Mucosa of descending colon (tissue), 3 donors: ENCODE data around the gene SZT2. TPM values are rescaled to one million over a fixed set of nuclear protein-coding genes. Genes with fewer than 3 reads are reported as not detected.
A peak's percentile ranks its signal among the peaks of the same experiment; 100 is the strongest.

Experiments
- ATAC-seq: fragments of 200-7000 bp; cut with Tn5 transposase; one replicate; pipeline ENCODE4 v1.9.1; 2020; ENCODE audit warnings: mild to moderate bottlenecking, moderate library complexity
- DNase-seq, 3 donors: peaks; one replicate each; pipeline ENCODE4 v3.0.0-alpha.2; 2020
- H3K36me3 ChIP-seq: fragments of 200-600 bp; one replicate; pipeline ENCODE4 v1.8.0; 2021; ENCODE audit warnings: low read depth, mild to moderate bottlenecking
- H3K4me1 ChIP-seq: fragments of 200-600 bp; one replicate; pipeline ENCODE4 v1.8.0; 2021; ENCODE audit warnings: low read depth, mild to moderate bottlenecking
- H3K4me3 ChIP-seq: fragments of 200-600 bp; one replicate; pipeline ENCODE4 v1.8.0; 2021; ENCODE audit warnings: mild to moderate bottlenecking
- H3K9me3 ChIP-seq: fragments of 200-600 bp; one replicate; pipeline ENCODE4 v1.8.0; 2021; ENCODE audit warnings: mild to moderate bottlenecking
- CTCF ChIP-seq: fragments of 200-600 bp; IDR thresholded peaks from one replicate; pipeline ENCODE4 v1.8.0; 2022; ENCODE audit warnings: antibody characterized with exemption, mild to moderate bottlenecking
- intact Hi-C, 2 donors: fragments of 100-400 bp; cut with DNase I in 1 of 2; cut with micrococcal nuclease in 1 of 2; formaldehyde crosslinking; loops; one replicate each; pipeline versions ENCODE4 v1.11.0 to v1.11.1; 2022; cut with DNase I, micrococcal nuclease
- total RNA-seq, 3 donors: library from RNA; stranded (reverse); fragmentation: NEBNext Ultra II Directional in 2 of 3; extraction: Animal tissue kit (Norgen Biotek cat#: 25700) in 2 of 3; gene quantifications; one replicate each; pipeline versions ENCODE4 v1.2.1 to v1.2.4, GENCODE V29; 2021 to 2023
- donor health status: DM: no; HTN: no; CAD: no; lungs with moderate emphysema.
- donor health status: DM: no; HTN: no; CAD: no.
- donor health status: DM: no; HTN: yes; CAD: no.

The SZT2 gene
- total RNA-seq, 3 donors from 2014 or later: 61.7 to 93.6 (median 75.4) TPM

- DNase-seq (no peak), ATAC-seq (peak; percentile 32)
- Histone ChIP-seq H3K36me3 (no peaks in the 10 kb centered on the region), H3K9me3 (no peaks in the 10 kb centered on the region), H3K4me1 (peaks cover 2% of the 10 kb centered on the region), H3K4me3 (no peak overlapping the region)
- intact Hi-C loops: no loop called here
- no peak for TF ChIP-seq CTCF
These were observed 41.3 kb upstream of the SZT2 start for GRCh38 chr1:43348343-43348808.

DNA sequence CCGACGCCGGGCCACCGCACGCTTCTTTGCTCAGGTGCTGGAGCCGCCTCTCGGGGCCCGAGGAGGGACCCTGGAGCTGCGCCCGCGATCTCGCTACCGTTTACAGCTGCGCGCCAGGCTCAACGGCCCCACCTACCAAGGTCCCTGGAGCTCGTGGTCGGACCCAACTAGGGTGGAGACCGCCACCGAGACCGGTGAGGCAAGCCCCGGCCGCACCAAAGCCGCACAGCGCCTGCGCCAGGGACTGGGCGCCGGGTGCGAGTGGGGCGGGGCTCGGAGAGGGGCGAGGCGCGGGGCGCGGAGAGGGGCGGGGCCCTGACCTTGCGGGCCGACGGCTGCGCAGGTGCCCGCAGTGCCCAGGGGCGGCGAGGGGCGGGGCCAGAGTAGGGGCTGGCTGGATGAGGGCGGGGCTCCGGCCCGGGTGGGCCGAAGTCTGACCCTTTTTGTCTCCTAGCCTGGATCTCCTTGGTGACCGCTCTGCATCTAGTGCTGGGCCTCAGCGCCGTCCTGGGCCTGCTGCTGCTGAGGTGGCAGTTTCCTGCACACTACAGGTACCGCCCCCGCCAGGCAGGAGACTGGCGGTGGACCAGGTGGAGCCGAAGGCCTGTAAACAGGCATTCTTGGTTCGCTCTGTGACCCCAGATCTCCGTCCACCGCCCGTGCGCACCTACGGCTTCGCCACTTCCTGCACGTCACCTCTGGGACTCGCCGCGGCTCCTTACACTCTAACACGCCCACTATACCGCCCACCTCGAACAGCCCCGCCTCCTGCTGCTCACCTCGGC lies 40.7 kb upstream of the SZT2 start:
- H3K36me3 ChIP-seq: no peaks in the 10 kb centered on the region
- intact Hi-C loops: no loop called here

DNA sequence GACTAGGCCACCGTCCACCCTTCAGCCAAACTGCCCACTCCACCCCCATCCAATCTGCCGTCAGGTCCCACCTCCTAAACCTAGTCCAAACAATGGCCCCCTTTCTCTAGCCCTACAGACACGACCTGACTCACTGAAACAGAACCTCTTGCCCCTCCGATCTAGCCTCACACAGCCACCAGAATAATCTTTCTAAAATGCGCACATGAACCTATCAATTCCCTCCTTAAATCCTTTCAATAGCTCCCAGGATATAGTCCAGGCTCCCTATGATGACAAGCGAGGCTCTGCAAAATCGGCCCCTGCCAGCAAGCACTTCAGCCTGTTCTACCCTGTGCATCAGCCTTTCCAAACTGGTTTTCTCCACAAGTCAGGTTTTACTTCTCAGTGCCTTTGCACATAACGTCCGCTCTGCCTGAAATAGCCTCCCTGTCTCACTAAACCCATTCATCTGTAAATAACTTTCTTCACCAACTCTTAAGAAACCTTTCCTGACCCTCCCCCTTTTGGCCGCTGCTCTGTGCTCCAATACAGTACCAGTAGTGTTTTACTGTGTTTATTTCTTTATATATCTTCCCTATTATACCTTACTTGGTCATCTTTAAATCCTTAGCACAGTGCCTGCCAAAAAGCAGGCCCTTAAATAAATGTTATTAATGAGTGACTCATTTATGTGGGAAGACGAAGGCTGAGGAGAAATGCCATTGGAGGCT lies 39.9 kb upstream of the SZT2 start:
- DNase-seq (peak in 1 of 3 donors; percentile 31), ATAC-seq (no peak)
- Histone ChIP-seq H3K9me3 (no peaks in the 10 kb centered on the region), H3K36me3 (no peaks in the 10 kb centered on the region), H3K4me3 (no peak overlapping the region), H3K4me1 (peaks cover 2% of the 10 kb centered on the region)
- intact Hi-C loops: no loop called here
- no peak for TF ChIP-seq CTCF

More for the DNA sequence above, 40.7 kb upstream of the SZT2 start:
- Histone ChIP-seq H3K4me3 (no peak overlapping the region), H3K9me3 (no peaks in the 10 kb centered on the region), H3K4me1 (peaks cover 2% of the 10 kb centered on the region)
- DNase-seq (peak; percentile 95 to 97 (median 96)), ATAC-seq (peak; percentile 95)
- no peak for TF ChIP-seq CTCF

GRCh38 chr1:43350976-43351375 lies 38.7 kb upstream of the SZT2 start:
- H3K9me3 ChIP-seq: no peaks in the 10 kb centered on the region
- no peaks in the 10 kb centered on the region for H3K36me3 ChIP-seq
- no peak for DNase-seq
- no peak overlapping the region for H3K4me3 ChIP-seq
- intact Hi-C loops: no loop called here
- ATAC-seq: no peak
- TF ChIP-seq CTCF: no peak
- no peaks in the 10 kb centered on the region for H3K4me1 ChIP-seq

GRCh38 chr1:43351421-43352350 lies 38.0 kb upstream of the SZT2 start:
- intact Hi-C loops: no loop called here
- H3K9me3 ChIP-seq: no peaks in the 10 kb centered on the region
- no peaks in the 10 kb centered on the region for H3K4me1 ChIP-seq
- H3K4me3 ChIP-seq: no peak overlapping the region
- DNase-seq: no peak
- TF ChIP-seq CTCF: no peak
- no peak for ATAC-seq
- no peaks in the 10 kb centered on the region for H3K36me3 ChIP-seq
